Measurements from ENCODE around the gene USP9Y. TPM values are rescaled to one million over a fixed set of nuclear protein-coding genes. Genes with fewer than 3 reads are reported as not detected.

Gene USP9Y, protein sequence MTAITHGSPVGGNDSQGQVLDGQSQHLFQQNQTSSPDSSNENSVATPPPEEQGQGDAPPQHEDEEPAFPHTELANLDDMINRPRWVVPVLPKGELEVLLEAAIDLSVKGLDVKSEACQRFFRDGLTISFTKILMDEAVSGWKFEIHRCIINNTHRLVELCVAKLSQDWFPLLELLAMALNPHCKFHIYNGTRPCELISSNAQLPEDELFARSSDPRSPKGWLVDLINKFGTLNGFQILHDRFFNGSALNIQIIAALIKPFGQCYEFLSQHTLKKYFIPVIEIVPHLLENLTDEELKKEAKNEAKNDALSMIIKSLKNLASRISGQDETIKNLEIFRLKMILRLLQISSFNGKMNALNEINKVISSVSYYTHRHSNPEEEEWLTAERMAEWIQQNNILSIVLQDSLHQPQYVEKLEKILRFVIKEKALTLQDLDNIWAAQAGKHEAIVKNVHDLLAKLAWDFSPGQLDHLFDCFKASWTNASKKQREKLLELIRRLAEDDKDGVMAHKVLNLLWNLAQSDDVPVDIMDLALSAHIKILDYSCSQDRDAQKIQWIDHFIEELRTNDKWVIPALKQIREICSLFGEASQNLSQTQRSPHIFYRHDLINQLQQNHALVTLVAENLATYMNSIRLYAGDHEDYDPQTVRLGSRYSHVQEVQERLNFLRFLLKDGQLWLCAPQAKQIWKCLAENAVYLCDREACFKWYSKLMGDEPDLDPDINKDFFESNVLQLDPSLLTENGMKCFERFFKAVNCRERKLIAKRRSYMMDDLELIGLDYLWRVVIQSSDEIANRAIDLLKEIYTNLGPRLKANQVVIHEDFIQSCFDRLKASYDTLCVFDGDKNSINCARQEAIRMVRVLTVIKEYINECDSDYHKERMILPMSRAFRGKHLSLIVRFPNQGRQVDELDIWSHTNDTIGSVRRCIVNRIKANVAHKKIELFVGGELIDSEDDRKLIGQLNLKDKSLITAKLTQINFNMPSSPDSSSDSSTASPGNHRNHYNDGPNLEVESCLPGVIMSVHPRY (N-terminal part only)
- 15.2 TPM in 1 of 2 replicates, not detected in the other for total RNA-seq (ENCODE audit: low replicate concordance)

DNA sequence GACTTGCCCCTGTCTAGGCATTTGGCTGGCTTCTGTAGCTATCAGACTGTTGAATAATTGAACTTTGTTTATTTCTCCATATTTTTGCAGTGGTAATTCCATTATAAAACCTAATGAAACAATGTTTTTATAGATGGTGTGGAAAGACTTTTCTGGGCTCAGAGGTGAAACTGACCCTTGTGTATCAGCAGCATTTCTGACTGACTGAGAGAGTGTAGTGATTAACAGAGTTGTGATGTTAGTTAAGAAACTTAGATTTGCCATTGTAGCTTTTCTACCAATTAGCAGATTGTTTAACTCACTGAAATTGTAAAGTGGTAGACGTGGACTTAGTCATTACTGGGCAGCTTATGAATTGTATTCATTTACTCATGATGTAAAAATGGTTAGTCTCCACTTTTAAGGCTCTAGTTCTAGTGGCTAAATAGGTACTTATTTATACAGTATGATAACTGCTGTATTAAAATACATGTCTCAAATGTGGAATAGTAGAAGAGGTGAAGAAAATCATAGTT is at the start of gene USP9Y:
USP9Y (plus strand) TSS at position 51 of the 515 bp plus-strand sequence. CDS start 8,217 bp downstream, outside the sequence.

GRCh38 chrY:12904618-12905516 is 203.8 kb downstream of the USP9Y start, which contains the start of gene DDX3Y:
DDX3Y (plus strand) TSS chrY:12904868; CDS start chrY:12904937, 69 bp downstream.

Other genes with a start within 250 kb of the USP9Y start
- 51.4 TPM in 1 of 2 replicates, not detected in the other for gene DDX3Y, start 203.6 kb downstream of the USP9Y start, total RNA-seq (ENCODE audit: low replicate concordance)

Data from smooth muscle cell of the coronary artery (primary cell).